Sigmoid colon (tissue), 4 donors: Measurements from ENCODE around the gene SLC22A25.

Source experiments
- CTCF ChIP-seq, 4 experiments: fragments of 450-650 bp in 3 of 4; fragments of 200-600 bp in 1 of 4; IDR thresholded peaks; one replicate each; pipeline ENCODE4 v1.5.1; 2016 to 2019; ENCODE audit warnings: antibody characterized with exemption in 4 of 4, mild to moderate bottlenecking in 3 of 4, moderate library complexity in 2 of 4
- EP300 ChIP-seq, 4 donors: sonication (generic); formaldehyde crosslinking; IDR thresholded peaks; one replicate each; pipeline ENCODE4 v1.6.1; 2017; ENCODE audit warnings: antibody characterized with exemption in 4 of 4
- POLR2A ChIP-seq, 2 donors: fragments of 450-650 bp; IDR thresholded peaks; one replicate each; pipeline ENCODE4 v1.6.1; 2016; ENCODE audit warnings: antibody characterized with exemption in 2 of 2, mild to moderate bottlenecking in 2 of 2, moderate library complexity in 2 of 2
- POLR2AphosphoS5 ChIP-seq, 4 donors: sonication (generic); formaldehyde crosslinking; IDR thresholded peaks; one replicate each; pipeline ENCODE4 v1.6.1; 2017; ENCODE audit warnings: antibody characterized with exemption in 4 of 4

- TF ChIP-seq EP300 (IDR thresholded peaks at IDR 0.05) (no peak), CTCF (IDR thresholded peaks at IDR 0.05) (no peak), POLR2A (IDR thresholded peaks at IDR 0.05) (no peak), POLR2AphosphoS5 (IDR thresholded peaks at IDR 0.05) (no peak)
Observed at GRCh38 chr11:63273685-63274084, 30.3 kb upstream of the SLC22A25 start.
